Renal cortex interstitium (tissue), 11 donors: ENCODE results near the gene LCE3B. TPM values are rescaled to one million over a fixed set of nuclear protein-coding genes. Genes with fewer than 3 reads are reported as not detected.

Source experiments
- DNase-seq, 11 donors: peaks; one replicate each; pipeline ENCODE4 v3.0.0-alpha.2; 2013; ENCODE audit warnings: low read depth in 9 of 11, low spot score in 4 of 11; ENCODE audit errors: extremely low read depth in 1 of 11
- polyA plus RNA-seq, 3 donors: library from polyadenylated mRNA; unstranded; fragments of 120-200 nt; gene quantifications; one replicate each; pipeline ENCODE4 v1.2.1, GENCODE V29; 2013; ENCODE audit not compliant: insufficient read length in 3 of 3

LCE3B gene
- polyA plus RNA-seq, 3 donors, result not detected

DNA sequence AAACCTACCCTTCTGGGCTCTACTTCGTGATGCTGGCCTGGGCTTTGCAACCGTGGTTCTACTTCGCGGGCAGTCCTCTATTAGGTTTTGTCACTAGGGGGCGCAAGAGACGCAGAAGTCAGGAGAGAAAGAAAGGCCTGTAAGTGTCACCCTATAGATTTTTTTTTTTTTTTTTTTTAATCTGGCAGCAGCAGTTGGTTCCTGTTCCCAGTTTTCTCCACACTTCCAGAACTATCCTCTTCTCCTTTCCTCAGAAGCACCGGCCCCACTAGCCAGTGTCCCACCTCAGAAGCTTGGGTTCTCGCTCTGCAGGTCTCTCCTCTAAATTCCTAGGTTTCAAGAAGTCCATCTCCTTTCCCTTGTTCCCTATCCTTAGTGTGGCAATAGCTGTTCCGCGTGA lies 40.5 kb downstream of the LCE3B start:
- peak in 9 of 11 donors; percentile 15 to 54 (median 39) for DNase-seq

DNA sequence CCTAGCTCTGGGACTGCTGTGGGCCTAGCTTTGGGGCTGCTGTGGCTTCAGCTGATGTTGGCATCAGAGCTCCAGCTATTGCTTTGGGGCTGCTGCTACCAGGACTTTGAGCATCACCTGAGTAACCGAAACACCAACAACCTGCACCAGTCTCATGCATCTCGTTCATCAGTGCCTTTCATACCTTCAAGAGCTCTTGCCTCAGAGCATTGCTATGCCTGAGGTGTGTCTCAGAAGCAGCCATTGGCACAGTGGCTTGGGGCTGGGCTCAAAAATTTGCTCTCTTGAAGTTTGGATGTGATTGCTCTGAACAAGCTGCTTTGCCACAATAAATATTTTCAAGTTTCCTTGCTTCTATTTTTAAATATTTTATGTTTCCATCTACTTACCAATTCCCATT lies 42.8 kb downstream of the LCE3B start:
- no peak for DNase-seq

GRCh38 chr1:152657677-152658076 lies 44.1 kb downstream of the LCE3B start:
- DNase-seq, result no peak

GRCh38 chr1:152658649-152659048 lies 45.0 kb downstream of the LCE3B start:
- peak in 2 of 11 donors; percentile 9 to 28 for DNase-seq

DNA sequence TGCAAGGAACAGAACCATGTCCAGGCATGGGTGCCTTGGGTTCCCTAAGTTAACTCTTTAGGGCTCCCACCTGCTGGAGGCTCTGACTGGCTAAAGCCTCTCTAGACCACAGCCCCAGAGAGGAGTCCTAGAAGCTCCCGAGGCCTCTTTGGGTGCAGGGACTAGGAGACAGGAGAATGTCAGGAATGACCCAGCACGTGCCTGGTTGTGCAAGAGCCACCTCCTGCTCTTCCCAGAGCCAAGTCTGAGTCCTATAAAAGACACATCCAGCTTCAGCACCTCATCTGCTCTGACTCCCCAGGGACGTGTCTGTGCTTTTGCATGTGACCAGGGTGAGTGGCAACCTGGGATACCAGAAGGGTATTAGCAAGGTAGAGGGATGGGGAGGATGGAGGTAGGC lies 49.5 kb downstream of the LCE3B start, which contains the start of gene LCE2D:
Gene LCE2D (plus strand): TSS at position 283 of the 400 bp plus-strand sequence. CDS start 726 bp downstream, outside the sequence.
- DNase-seq, result no peak

Other genes starting within 250 kb of the LCE3B start
- gene CRNN, start 199.5 kb upstream of the LCE3B start, polyA plus RNA-seq, result not detected
- gene LCE5A, start 103.0 kb upstream of the LCE3B start, polyA plus RNA-seq, result not detected
- gene CRCT1, start 99.3 kb upstream of the LCE3B start, polyA plus RNA-seq, result not detected
- gene LCE3E, start 47.0 kb upstream of the LCE3B start, polyA plus RNA-seq, result not detected
- not detected for gene LCE3D, start 33.3 kb upstream of the LCE3B start, polyA plus RNA-seq
- gene LCE3C, start 13.6 kb upstream of the LCE3B start, polyA plus RNA-seq, result not detected
- not detected for gene LCE3A, start 9.3 kb downstream of the LCE3B start, polyA plus RNA-seq
- not detected for gene LCE2D, start 49.6 kb downstream of the LCE3B start, polyA plus RNA-seq
- gene LCE2C, start 61.5 kb downstream of the LCE3B start, polyA plus RNA-seq, result not detected
- gene LCE2B, start 72.3 kb downstream of the LCE3B start, polyA plus RNA-seq, result not detected
- not detected for gene LCE2A, start 84.5 kb downstream of the LCE3B start, polyA plus RNA-seq
- gene LCE4A, start 94.3 kb downstream of the LCE3B start, polyA plus RNA-seq, result not detected
- gene KPRP, start 144.2 kb downstream of the LCE3B start, polyA plus RNA-seq, result not detected
- gene LCE1F, start 161.3 kb downstream of the LCE3B start, polyA plus RNA-seq, result not detected
- not detected for gene LCE1E, start 172.4 kb downstream of the LCE3B start, polyA plus RNA-seq
- not detected for gene LCE1D, start 182.9 kb downstream of the LCE3B start, polyA plus RNA-seq
- not detected for gene LCE1C, start 192.8 kb downstream of the LCE3B start, polyA plus RNA-seq
- not detected for gene LCE1B, start 198.2 kb downstream of the LCE3B start, polyA plus RNA-seq
- not detected for gene LCE1A, start 213.7 kb downstream of the LCE3B start, polyA plus RNA-seq
- not detected for gene LCE6A, start 229.0 kb downstream of the LCE3B start, polyA plus RNA-seq
- gene LCE7A, start 246.2 kb downstream of the LCE3B start, polyA plus RNA-seq, result not detected